GM23338 (cell line): ENCODE data around the gene LYSMD4. TPM values are rescaled to one million over a fixed set of nuclear protein-coding genes. Genes with fewer than 3 reads are reported as not detected.
A peak's percentile ranks its signal among the peaks of the same experiment; 100 is the strongest.

Experiments used
- ATAC-seq: fragments of 200-7000 bp; cut with Tn5 transposase; 3 replicates; pipeline ENCODE4 v1.9.1; 2020
- DNase-seq: peaks from one replicate; pipeline ENCODE4 v3.0.0-alpha.2; 2015; ENCODE audit warnings: low spot score
- H2AFZ ChIP-seq: fragments of 200-600 bp; sonication (generic); 2 replicates; pipeline ENCODE4 v1.8.0; 2016; ENCODE audit warnings: antibody characterized with exemption, mild to moderate bottlenecking, moderate library complexity
- H3F3A ChIP-seq: fragments of 200-600 bp; sonication (generic); replicated peaks from 2 replicates; pipeline ENCODE4 v1.8.0; 2017; ENCODE audit warnings: antibody characterized with exemption, mixed run types, low read depth
- H3K27ac ChIP-seq: fragments of 200-600 bp; sonication (generic); 2 replicates; pipeline ENCODE4 v1.6.1; 2016; ENCODE audit warnings: low read depth
- H3K27me3 ChIP-seq: fragments of 200-600 bp; sonication (generic); 2 replicates; pipeline ENCODE4 v1.8.0; 2016; ENCODE audit warnings: mild to moderate bottlenecking, mixed run types, moderate library complexity; ENCODE audit not compliant: insufficient read depth
- H3K36me3 ChIP-seq: fragments of 200-600 bp; sonication (generic); 2 replicates; pipeline ENCODE4 v1.8.0; 2016; ENCODE audit warnings: mild to moderate bottlenecking; ENCODE audit not compliant: insufficient read depth
- H3K4me1 ChIP-seq: fragments of 200-600 bp; sonication (generic); 2 replicates; pipeline ENCODE4 v1.8.0; 2016; ENCODE audit warnings: mild to moderate bottlenecking, moderate library complexity; ENCODE audit not compliant: insufficient read depth
- H3K4me2 ChIP-seq: fragments of 200-600 bp; sonication (generic); 2 replicates; pipeline ENCODE4 v1.7.1; 2017; ENCODE audit warnings: mixed run types
- H3K4me3 ChIP-seq: fragments of 200-600 bp; sonication (generic); 2 replicates; pipeline ENCODE4 v1.6.1; 2016; ENCODE audit warnings: mixed run types
- H3K79me2 ChIP-seq: fragments of 200-600 bp; sonication (generic); replicated peaks from 2 replicates; pipeline ENCODE4 v1.8.0; 2017; ENCODE audit warnings: mild to moderate bottlenecking; ENCODE audit not compliant: insufficient read depth
- H3K9me2 ChIP-seq: fragments of 200-600 bp; sonication (generic); 2 replicates; pipeline ENCODE4 v1.8.0; 2017; ENCODE audit not compliant: insufficient read depth
- H4K20me1 ChIP-seq: fragments of 200-600 bp; sonication (generic); replicated peaks from 2 replicates; pipeline ENCODE4 v1.8.0; 2017; ENCODE audit warnings: mild to moderate bottlenecking; ENCODE audit not compliant: insufficient read depth
- H3K27ac Mint-ChIP-seq: 2 replicates; pipeline ENCODE4 v1.8.0; 2020; ENCODE audit warnings: inconsistent platforms, mild to moderate bottlenecking, moderate library complexity, mixed read lengths
- H3K27me3 Mint-ChIP-seq: 3 replicates; pipeline ENCODE4 v1.8.0; 2022; ENCODE audit warnings: low read depth, mild to moderate bottlenecking, moderate library complexity, mixed read lengths, inconsistent platforms; ENCODE audit not compliant: insufficient read depth, poor library complexity
- H3K36me3 Mint-ChIP-seq: 3 replicates; pipeline ENCODE4 v1.8.0; 2021; ENCODE audit warnings: low read depth, mild to moderate bottlenecking, inconsistent platforms, moderate library complexity, mixed read lengths
- H3K4me1 Mint-ChIP-seq: 3 replicates; pipeline ENCODE4 v1.8.0; 2020; ENCODE audit warnings: mild to moderate bottlenecking, inconsistent platforms, mixed read lengths
- H3K4me3 Mint-ChIP-seq: 3 replicates; pipeline ENCODE4 v1.8.0; 2021; ENCODE audit warnings: moderate library complexity, mild to moderate bottlenecking, inconsistent platforms, mixed read lengths
- H3K9me3 Mint-ChIP-seq: 3 replicates; pipeline ENCODE4 v1.8.0; 2020; ENCODE audit warnings: moderate library complexity, mild to moderate bottlenecking, inconsistent platforms, mixed read lengths
- CREB1 ChIP-seq: fragments of 250-450 bp; sonication (Bioruptor Pico); IDR thresholded peaks from 2 replicates; pipeline ENCODE4 v1.5.0; 2020; ENCODE audit warnings: low read depth, mild to moderate bottlenecking, moderate library complexity
- ETS1 ChIP-seq: IDR thresholded peaks from 2 replicates; pipeline ENCODE4 v1.6.1; 2016; ENCODE audit warnings: antibody characterized with exemption
- EZH2phosphoT487 ChIP-seq: fragments of 200-600 bp; sonication (generic); IDR thresholded peaks from one replicate; pipeline ENCODE4 v1.8.1; 2018; ENCODE audit warnings: antibody characterized with exemption; ENCODE audit not compliant: unreplicated experiment
- JUNB ChIP-seq: IDR thresholded peaks from one replicate; pipeline ENCODE4 v1.6.1; 2016; ENCODE audit warnings: antibody characterized with exemption; ENCODE audit not compliant: unreplicated experiment
- NANOG ChIP-seq: IDR thresholded peaks from 2 replicates; pipeline ENCODE4 v1.6.1; 2016; ENCODE audit warnings: antibody characterized with exemption, borderline replicate concordance
- POLR2AphosphoS5 ChIP-seq: IDR thresholded peaks from 2 replicates; pipeline ENCODE4 v1.6.1; 2016; ENCODE audit warnings: antibody characterized with exemption, low read depth
- REST ChIP-seq: IDR thresholded peaks from one replicate; pipeline ENCODE4 v1.6.1; 2018; ENCODE audit warnings: antibody characterized with exemption; ENCODE audit not compliant: unreplicated experiment
- STAT1 ChIP-seq: IDR thresholded peaks from one replicate; pipeline ENCODE4 v1.6.1; 2016; ENCODE audit warnings: antibody characterized with exemption; ENCODE audit not compliant: unreplicated experiment
- ZNF114 ChIP-seq: fragments of 250-450 bp; sonication (Bioruptor Pico); IDR thresholded peaks from 2 replicates; pipeline ENCODE4 v1.5.0; 2020; ENCODE audit warnings: mild to moderate bottlenecking, moderate library complexity
- ZNF331 ChIP-seq: fragments of 250-450 bp; sonication (Bioruptor Pico); IDR thresholded peaks from 2 replicates; pipeline ENCODE4 v1.5.0; 2020; ENCODE audit warnings: low read depth, mild to moderate bottlenecking, moderate library complexity
- ZNF462 ChIP-seq: fragments of 250-450 bp; sonication (Bioruptor Pico); IDR thresholded peaks from 2 replicates; pipeline ENCODE4 v1.5.0; 2020; ENCODE audit warnings: mild to moderate bottlenecking, moderate library complexity
- polyA plus RNA-seq: library from polyadenylated mRNA; unstranded; fragments of >200 nt; fragmentation: Nextera tagmentation; extraction: Ambion mirVana; gene quantifications from 2 replicates; pipeline ENCODE4 v1.2.1, GENCODE V29; 2016
- total RNA-seq: library from RNA; depleted of rRNA; stranded (reverse); fragments of >200 nt; shearing (Covaris generic); gene quantifications from 2 replicates; pipeline ENCODE4 v1.2.3, GENCODE V29; 2014
- TF ChIP-seq, protein P1 (sequence below), 2 experiments: fragments of 200-600 bp in 1 of 2; sonication (generic) in 1 of 2; conservative IDR thresholded peaks; 2 replicates each; pipeline versions ENCODE4 v1.5.1 to v1.6.1; 2016 to 2017; ENCODE audit warnings: antibody characterized with exemption in 2 of 2, low read depth in 2 of 2, mild to moderate bottlenecking in 2 of 2, moderate library complexity in 1 of 2

LYSMD4 gene
- total and polyA plus RNA-seq, 2 experiments from 2014 or later: 7.5 to 23.8 TPM

DNA sequence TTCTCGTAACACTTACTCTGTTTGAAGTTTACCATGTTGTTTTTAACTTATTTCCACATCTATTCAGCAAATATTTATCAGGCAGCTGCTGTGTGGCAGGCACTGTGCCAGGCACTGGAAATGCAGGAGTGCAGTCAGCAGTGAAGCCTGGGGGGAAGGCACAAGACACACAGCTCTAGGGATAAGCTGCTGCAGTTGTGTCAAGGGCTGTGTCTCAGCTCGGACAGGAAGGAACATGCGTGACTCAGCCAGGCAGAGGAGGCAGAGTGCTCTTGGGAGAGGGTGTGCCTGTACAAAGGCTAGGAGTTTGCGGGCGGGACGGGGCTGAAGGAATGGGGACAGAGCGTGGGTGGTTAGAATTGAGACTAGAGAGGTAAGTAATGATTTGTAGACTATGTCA lies 24.7 kb downstream of the LYSMD4 start:
- Histone ChIP-seq H3K9me2 (no peaks in the 10 kb centered on the region), H3K36me3 (no peaks in the 10 kb centered on the region; the same call in none of the 2 replicates), H4K20me1 (no peaks in the 10 kb centered on the region; the same call in 1 of the 2 replicates), H3K27me3 (no peaks in the 10 kb centered on the region), H3K4me2 (no peak overlapping the region), H3K4me3 (no peak overlapping the region), H3K79me2 (no peaks in the 10 kb centered on the region), H3K27ac (no peak overlapping the region), H3K4me1 (peaks cover 4% of the 10 kb centered on the region; the same call in 1 of the 2 replicates), H2AFZ (no peak overlapping the region), H3F3A (no peaks in the 10 kb centered on the region)
- ATAC-seq (no peak), DNase-seq (no peak)
- Mint-ChIP-seq H3K27me3 (peaks cover 1% of the 10 kb centered on the region), H3K36me3 (peaks cover 10% of the 10 kb centered on the region; the same call in 2 of the 3 replicates), H3K27ac (peak overlapping the region; percentile 43; the same call in 1 of the 2 replicates), H3K4me1 (peaks cover 30% of the 10 kb centered on the region), H3K4me3 (no peak overlapping the region), H3K9me3 (no peaks in the 10 kb centered on the region)
- TF ChIP-seq ZNF462 (CRISPR knock-in tag): no peak
- no peak for TF ChIP-seq ZNF114 (CRISPR knock-in tag)
- TF ChIP-seq ETS1: no peak
- TF ChIP-seq, protein P1, sequence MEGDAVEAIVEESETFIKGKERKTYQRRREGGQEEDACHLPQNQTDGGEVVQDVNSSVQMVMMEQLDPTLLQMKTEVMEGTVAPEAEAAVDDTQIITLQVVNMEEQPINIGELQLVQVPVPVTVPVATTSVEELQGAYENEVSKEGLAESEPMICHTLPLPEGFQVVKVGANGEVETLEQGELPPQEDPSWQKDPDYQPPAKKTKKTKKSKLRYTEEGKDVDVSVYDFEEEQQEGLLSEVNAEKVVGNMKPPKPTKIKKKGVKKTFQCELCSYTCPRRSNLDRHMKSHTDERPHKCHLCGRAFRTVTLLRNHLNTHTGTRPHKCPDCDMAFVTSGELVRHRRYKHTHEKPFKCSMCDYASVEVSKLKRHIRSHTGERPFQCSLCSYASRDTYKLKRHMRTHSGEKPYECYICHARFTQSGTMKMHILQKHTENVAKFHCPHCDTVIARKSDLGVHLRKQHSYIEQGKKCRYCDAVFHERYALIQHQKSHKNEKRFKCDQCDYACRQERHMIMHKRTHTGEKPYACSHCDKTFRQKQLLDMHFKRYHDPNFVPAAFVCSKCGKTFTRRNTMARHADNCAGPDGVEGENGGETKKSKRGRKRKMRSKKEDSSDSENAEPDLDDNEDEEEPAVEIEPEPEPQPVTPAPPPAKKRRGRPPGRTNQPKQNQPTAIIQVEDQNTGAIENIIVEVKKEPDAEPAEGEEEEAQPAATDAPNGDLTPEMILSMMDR (conservative IDR thresholded peaks at IDR 0.05; ENCODE audit: low read depth in 2 of 2): no peak
- TF ChIP-seq JUNB: no peak
- TF ChIP-seq POLR2AphosphoS5: no peak
- no peak for TF ChIP-seq REST
- no peak for TF ChIP-seq STAT1
- no peak for TF ChIP-seq EZH2phosphoT487
- no peak for TF ChIP-seq ZNF331 (CRISPR knock-in tag)
- no peak for TF ChIP-seq CREB1 (CRISPR knock-in tag)
- no peak for TF ChIP-seq NANOG
